Immature natural killer cell (primary cell): ENCODE data around the gene EML3. TPM values are rescaled to one million over a fixed set of nuclear protein-coding genes. Genes with fewer than 3 reads are reported as not detected.

Experiments
- DNase-seq, 3 donors: peaks; one replicate each; pipeline ENCODE4 v3.0.0; 2022; ENCODE audit warnings: mixed read lengths in 1 of 3
- H3K27ac Mint-ChIP-seq, 6 donors: one replicate each; pipeline ENCODE4 v1.8.0; 2020; ENCODE audit warnings: mixed read lengths in 6 of 6, mild to moderate bottlenecking in 5 of 6, inconsistent platforms in 4 of 6, moderate library complexity in 3 of 6
- H3K27me3 Mint-ChIP-seq, 3 donors: one replicate each; pipeline ENCODE4 v1.8.0; 2020 to 2021; ENCODE audit warnings: low read depth in 3 of 3, mild to moderate bottlenecking in 3 of 3, mixed read lengths in 3 of 3, moderate library complexity in 3 of 3, inconsistent platforms in 1 of 3
- H3K36me3 Mint-ChIP-seq, 3 donors: one replicate each; pipeline ENCODE4 v1.8.0; 2020; ENCODE audit warnings: mixed read lengths in 3 of 3, inconsistent platforms in 2 of 3, mild to moderate bottlenecking in 2 of 3
- H3K4me1 Mint-ChIP-seq, 2 donors: one replicate each; pipeline ENCODE4 v1.8.0; 2020; ENCODE audit warnings: inconsistent platforms in 2 of 2, mild to moderate bottlenecking in 2 of 2, mixed read lengths in 2 of 2, moderate library complexity in 1 of 2
- H3K4me3 Mint-ChIP-seq, 5 donors: one replicate each; pipeline ENCODE4 v1.8.0; 2020; ENCODE audit warnings: mild to moderate bottlenecking in 5 of 5, mixed read lengths in 5 of 5, inconsistent platforms in 3 of 5, moderate library complexity in 3 of 5
- H3K9me3 Mint-ChIP-seq, 6 donors: one replicate each; pipeline ENCODE4 v1.8.0; 2020; ENCODE audit warnings: mild to moderate bottlenecking in 6 of 6, mixed read lengths in 6 of 6, inconsistent platforms in 4 of 6, moderate library complexity in 3 of 6
- polyA plus RNA-seq, 3 donors: library from polyadenylated mRNA; unstranded; fragments of 300-500 nt; fragmentation: Illumina TruSeq; gene quantifications; one replicate each; pipeline ENCODE4 v1.2.3, GENCODE V29; 2021

Gene EML3
- polyA plus RNA-seq, 3 donors from 2014 or later = 15.9 to 25.8 (median 17.9) TPM

DNA sequence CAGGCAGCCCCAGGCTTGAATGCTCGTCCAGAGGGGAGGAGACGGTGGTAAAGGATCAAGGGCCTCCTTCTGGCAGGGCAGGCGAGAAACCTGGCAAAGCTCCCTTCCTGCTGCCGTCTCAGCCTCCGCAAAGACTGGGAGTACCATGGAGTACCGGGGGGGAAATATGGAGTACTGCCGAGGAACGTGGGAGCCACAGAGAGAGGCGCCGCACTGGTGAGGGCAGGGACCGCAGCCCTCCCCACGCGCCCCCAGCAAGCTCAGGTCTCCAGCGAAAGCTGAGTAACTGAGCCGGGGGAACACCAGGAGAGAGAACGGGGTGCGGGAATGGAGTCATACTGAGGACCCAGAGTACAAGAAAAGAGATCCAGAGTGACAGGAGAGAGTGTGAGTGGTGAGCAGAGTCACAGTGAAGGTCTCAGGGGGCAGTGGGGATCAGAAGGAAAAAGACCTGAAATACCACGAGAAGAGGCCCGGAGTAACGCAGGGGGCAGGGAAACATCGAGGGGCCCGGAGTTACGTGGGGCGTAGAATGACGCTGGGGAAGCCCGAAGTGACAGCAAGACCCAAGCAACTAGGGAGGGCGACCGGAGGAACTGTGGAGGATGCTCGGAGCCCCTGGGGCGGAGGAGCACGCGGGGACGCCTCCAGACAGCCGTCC, 740 bp downstream of the EML3 start:
- no peak for DNase-seq
- Mint-ChIP-seq H3K4me1 (peaks cover 22 to 31% of the 10 kb centered on the region in 2 donors), H3K27me3 (peaks cover 0 to 8% (median 3%) of the 10 kb centered on the region in 3 donors), H3K27ac (peak overlapping the region; percentile 94 to 99 (median 96)), H3K9me3 (no peaks in the 10 kb centered on the region), H3K36me3 (peaks cover 5 to 20% (median 8%) of the 10 kb centered on the region in 3 donors), H3K4me3 (peak overlapping the region; percentile 93 to 99 (median 94))

DNA sequence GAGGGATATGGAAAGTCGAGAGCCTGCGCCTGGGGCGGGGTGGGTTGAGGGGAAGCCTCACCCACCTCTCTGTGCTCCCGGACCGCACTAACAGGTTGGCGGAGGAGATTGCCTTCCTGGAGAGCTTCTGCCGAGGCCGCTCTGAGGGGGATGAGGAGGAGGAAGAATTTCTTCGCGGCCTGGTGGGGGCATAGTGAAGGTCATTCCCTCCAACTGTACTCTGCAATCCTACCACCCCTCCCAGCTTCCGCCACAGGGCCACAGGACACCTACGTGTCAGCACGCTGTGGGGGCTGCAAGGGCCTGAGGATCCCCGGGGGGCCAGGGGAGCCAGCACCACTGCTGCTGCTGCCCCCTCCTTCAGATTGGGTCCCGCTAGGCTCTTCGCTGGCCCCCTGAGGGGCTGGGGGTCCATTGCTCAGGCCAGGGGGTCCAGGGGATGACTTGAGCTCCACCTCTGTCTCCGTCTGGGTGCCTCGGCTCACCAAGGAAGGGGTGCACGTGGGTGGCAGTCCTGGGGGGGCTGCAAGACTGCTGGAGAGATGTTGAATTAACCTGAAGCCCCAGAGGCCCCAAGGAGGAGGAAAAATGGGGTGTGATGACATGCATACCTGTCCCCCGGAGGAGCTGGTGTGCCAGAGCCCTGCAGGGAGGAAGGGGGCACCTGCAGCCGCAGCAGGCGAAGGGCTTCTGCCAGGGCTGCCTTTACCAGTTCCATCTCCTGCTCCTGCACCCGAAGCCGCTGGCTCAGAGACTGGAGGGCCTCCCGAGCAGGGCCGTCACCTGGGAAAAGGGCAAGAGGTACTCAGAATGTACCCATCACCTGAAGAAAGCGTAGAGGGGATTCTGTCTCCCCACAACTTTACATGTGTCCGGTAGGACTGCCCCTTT, 1.5 kb downstream of the EML3 start:
- no peaks in the 10 kb centered on the region for H3K9me3 Mint-ChIP-seq
- peak overlapping the region; percentile 94 to 99 (median 96) for H3K27ac Mint-ChIP-seq
- H3K4me1 Mint-ChIP-seq = peaks cover 22 to 31% of the 10 kb centered on the region in 2 donors
- no peak for DNase-seq
- H3K4me3 Mint-ChIP-seq = peak overlapping the region; percentile 93 to 99 (median 94)
- peaks cover 5 to 18% (median 11%) of the 10 kb centered on the region in 3 donors for H3K36me3 Mint-ChIP-seq
- peaks cover 0 to 9% (median 3%) of the 10 kb centered on the region in 3 donors for H3K27me3 Mint-ChIP-seq

DNA sequence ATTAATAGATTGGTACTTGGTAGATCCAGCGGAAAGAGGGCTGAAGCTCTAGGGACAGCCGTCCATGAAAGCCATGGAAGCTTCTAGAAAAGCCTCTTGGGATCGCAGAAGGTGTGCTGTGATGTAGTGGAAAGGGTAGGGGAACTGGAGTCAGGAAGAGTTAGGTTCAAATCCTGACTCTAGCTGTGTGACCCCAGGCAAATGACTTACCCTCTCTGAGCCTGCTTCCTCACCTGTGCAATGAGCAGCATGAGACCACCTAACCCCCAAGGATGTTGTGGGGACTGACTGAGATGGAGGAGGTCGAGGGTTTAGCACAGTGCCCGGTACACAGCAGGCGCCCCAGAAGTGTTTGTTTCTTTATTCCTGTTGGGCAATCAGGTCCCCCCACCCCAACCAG, 2.2 kb downstream of the EML3 start:
- Mint-ChIP-seq H3K4me1 (peaks cover 22 to 31% of the 10 kb centered on the region in 2 donors), H3K27me3 (peaks cover 0 to 9% (median 3%) of the 10 kb centered on the region in 3 donors)
- DNase-seq = no peak

DNA sequence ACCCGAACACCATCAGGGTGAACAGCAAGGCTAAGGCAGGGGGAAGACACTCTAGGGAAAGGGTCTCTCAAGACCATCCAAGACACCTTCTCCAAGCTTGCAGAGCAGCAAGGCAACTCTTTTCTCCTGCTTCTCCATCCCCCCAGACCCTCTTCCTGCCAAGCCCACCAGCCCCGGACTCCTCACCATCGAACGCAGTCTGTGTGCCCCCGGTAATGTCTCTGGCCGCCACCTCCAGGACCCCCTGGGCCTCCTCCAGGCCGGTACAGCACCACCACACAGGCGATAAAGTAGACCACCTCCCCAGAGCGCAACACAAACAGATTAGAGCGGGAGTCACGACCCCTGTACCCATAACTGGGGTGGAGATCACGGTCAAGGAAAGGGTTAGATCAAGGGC, 3.8 kb downstream of the EML3 start:
- H3K4me1 Mint-ChIP-seq = peaks cover 22 to 34% of the 10 kb centered on the region in 2 donors

More for the DNA sequence above, 2.2 kb downstream of the EML3 start:
- H3K27ac Mint-ChIP-seq = peak overlapping the region; percentile 64 to 98 (median 80)
- peak overlapping the region; percentile 44 to 73 (median 66) for H3K4me3 Mint-ChIP-seq
- H3K9me3 Mint-ChIP-seq = no peaks in the 10 kb centered on the region
- peaks cover 5 to 19% (median 11%) of the 10 kb centered on the region in 3 donors for H3K36me3 Mint-ChIP-seq

DNA sequence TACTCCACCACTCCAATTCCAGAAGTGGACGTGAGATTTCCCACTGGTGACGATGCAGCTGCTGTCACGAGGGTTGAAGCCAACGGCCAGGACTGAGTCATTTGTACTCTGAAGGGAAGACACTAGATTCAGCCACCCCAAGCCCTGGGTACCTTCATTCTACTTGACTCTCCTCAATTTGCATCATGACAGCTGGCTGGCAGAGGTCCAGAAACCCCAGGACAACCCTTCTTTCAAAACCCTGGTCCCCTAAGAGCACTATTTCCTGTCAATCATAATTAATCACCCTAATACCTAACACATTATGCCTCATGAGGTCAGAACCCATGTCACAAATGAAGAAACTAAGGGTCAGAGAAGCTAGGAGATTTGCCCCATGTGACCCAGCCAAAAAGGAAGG, 4.9 kb downstream of the EML3 start:
- Mint-ChIP-seq H3K9me3 (no peaks in the 10 kb centered on the region), H3K27me3 (peaks cover 0 to 7% (median 3%) of the 10 kb centered on the region in 3 donors), H3K27ac (peak overlapping the region in 1 of 6 donors; percentile 72), H3K4me1 (peaks cover 31 to 38% of the 10 kb centered on the region in 2 donors), H3K4me3 (no peak overlapping the region), H3K36me3 (peaks cover 5 to 28% (median 22%) of the 10 kb centered on the region in 3 donors)
- DNase-seq = no peak

More for the DNA sequence above, 3.8 kb downstream of the EML3 start:
- H3K36me3 Mint-ChIP-seq = peaks cover 5 to 22% (median 16%) of the 10 kb centered on the region in 3 donors
- H3K27ac Mint-ChIP-seq = peak overlapping the region in 3 of 6 donors; percentile 13 to 39 (median 34)
- no peak for DNase-seq
- peaks cover 0 to 9% (median 3%) of the 10 kb centered on the region in 3 donors for H3K27me3 Mint-ChIP-seq
- no peaks in the 10 kb centered on the region for H3K9me3 Mint-ChIP-seq
- H3K4me3 Mint-ChIP-seq = peak overlapping the region in 1 of 5 donors; percentile 25

DNA sequence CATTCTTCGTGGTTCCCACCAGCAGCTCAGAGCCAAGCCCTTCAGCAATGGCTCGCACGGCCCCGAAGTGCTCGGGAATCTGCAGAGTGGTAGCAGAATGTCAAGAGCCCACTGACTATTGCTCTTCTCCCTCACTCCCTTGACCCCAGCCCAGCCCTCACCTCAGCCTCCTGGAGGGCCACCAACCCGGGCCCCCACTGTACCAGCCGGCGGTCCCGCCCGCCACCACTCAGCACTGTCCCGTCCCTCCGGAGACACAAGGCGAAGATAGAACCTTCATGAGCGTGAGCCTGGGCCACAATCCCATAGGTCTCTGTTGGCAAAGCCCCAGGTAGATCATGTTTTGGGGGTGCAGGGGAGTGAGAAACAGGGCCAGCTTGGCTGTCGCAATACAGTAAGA, 6.7 kb downstream of the EML3 start:
- H3K27me3 Mint-ChIP-seq = peaks cover 5 to 7% (median 6%) of the 10 kb centered on the region in 3 donors
- no peaks in the 10 kb centered on the region for H3K9me3 Mint-ChIP-seq
- peaks cover 27 to 34% of the 10 kb centered on the region in 2 donors for H3K4me1 Mint-ChIP-seq
- H3K36me3 Mint-ChIP-seq = peaks cover 5 to 31% (median 25%) of the 10 kb centered on the region in 3 donors
- H3K27ac Mint-ChIP-seq = no peak overlapping the region
- no peak overlapping the region for H3K4me3 Mint-ChIP-seq
- DNase-seq = no peak

DNA sequence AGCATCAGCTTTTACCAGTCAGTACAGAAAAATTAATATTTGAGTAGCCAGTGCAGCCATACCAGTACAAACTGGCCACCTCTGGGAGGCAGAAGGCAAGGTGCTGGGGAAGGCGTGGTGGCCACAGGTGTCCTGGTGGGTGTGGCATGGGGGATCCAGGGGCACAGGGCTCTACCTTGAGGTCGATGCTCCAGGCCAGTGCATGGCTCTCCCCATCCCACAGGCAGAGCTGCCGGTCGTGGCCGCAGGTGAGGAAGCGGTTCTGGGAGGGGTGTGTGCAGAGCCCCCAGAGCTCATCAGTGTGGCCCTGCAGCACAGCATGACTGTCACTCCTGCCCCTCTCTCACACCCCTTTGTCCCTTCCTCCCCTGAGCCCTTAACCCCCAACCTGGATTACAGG, 7.1 kb downstream of the EML3 start:
- Mint-ChIP-seq H3K4me3 (no peak overlapping the region), H3K36me3 (peaks cover 4 to 31% (median 25%) of the 10 kb centered on the region in 3 donors), H3K9me3 (no peaks in the 10 kb centered on the region), H3K27ac (no peak overlapping the region), H3K27me3 (peaks cover 5 to 7% (median 6%) of the 10 kb centered on the region in 3 donors), H3K4me1 (peaks cover 30 to 35% of the 10 kb centered on the region in 2 donors)
- no peak for DNase-seq

DNA sequence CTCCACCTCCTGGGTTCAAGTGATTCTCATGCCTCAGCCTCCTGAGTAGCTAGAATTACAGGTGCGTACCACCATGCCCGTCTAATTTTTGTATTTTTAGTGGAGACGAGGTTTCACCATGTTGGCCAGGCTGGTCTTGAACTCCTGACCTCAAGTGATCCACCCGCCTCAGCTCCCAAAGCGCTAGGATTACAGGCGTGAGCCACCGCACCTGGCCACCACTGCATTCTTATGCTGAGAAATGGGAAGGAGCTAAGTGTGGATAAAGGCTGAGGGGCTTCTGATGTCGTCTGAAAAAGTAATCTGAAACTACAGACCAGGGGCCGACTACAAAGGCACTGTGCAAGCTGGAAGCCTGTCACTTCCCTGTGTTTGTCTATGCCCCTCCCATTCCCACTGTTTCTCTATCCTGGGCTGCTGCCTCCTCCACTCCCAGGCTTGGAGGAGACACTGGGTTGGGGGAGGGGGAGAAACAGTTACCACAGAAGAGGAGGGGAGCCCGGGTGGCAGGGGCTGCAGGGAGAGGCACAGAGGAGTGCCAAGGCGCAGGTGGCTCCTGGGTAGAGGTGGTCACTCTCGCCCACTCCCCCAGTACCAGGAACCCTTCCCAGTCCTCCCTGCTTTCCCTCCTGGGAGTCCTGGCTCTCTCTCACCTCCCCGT, 8.0 kb downstream of the EML3 start:
- no peak for DNase-seq
- H3K4me1 Mint-ChIP-seq = peaks cover 33 to 38% of the 10 kb centered on the region in 2 donors
- peaks cover 4 to 10% (median 5%) of the 10 kb centered on the region in 3 donors for H3K27me3 Mint-ChIP-seq
- peak overlapping the region in 1 of 6 donors; percentile 61 for H3K27ac Mint-ChIP-seq
- H3K9me3 Mint-ChIP-seq = no peaks in the 10 kb centered on the region
- peak overlapping the region in 1 of 5 donors; percentile 61 for H3K4me3 Mint-ChIP-seq
- peaks cover under 1 to 29% (median 28%) of the 10 kb centered on the region in 3 donors for H3K36me3 Mint-ChIP-seq

DNA sequence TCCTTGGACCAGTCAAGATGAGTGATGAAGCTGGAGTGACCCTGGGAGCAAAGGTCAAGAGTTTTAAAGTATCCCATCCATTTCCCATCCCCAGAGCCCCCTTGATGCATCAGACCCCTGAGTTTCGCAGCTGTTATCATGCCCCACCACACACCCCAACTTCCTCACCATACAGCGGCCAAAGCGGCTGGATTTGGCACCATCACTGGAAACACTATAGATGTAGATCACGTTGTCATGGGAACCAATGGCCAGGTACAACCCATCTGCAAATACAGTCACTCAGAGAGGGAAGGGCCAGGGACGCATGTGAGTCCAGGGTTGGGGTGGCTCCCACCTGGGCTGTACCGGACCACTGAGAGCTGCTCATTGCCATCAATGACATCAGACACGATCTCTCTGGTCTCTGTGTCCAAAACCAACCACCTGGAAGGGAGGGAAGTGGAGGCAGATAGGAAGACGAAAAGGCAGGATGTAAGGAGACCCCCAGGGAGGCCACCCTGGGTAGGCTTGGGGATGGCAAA, 8.7 kb downstream of the EML3 start:
- peaks cover 9 to 10% (median 10%) of the 10 kb centered on the region in 3 donors for H3K27me3 Mint-ChIP-seq
- H3K27ac Mint-ChIP-seq = peak overlapping the region in 5 of 6 donors; percentile 42 to 73 (median 61)
- H3K36me3 Mint-ChIP-seq = peaks cover 8 to 37% (median 35%) of the 10 kb centered on the region in 3 donors
- H3K4me1 Mint-ChIP-seq = peaks cover 41 to 44% of the 10 kb centered on the region in 2 donors
- peak overlapping the region in 4 of 5 donors; percentile 64 to 82 (median 80) for H3K4me3 Mint-ChIP-seq
- no peak for DNase-seq
- H3K9me3 Mint-ChIP-seq = no peaks in the 10 kb centered on the region

DNA sequence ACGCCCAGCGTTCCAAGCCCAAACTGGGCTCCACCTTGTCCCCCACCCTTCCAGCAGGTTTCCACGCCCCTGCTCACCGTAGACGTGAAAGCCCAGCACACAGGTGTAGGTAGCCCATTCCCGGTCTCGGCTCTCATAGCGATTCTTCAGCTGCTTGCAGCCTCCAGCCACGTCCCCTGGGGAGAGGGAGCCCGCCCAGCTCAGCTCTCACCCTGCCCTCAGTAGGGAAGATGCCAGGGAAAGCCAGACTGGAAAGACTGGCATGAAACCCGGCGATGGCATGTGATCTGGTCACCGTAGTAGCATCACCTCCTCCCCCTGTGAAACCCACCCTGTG, 9.5 kb downstream of the EML3 start:
- H3K4me1 Mint-ChIP-seq = peaks cover 48 to 49% of the 10 kb centered on the region in 2 donors
- peaks cover 10 to 11% (median 11%) of the 10 kb centered on the region in 3 donors for H3K27me3 Mint-ChIP-seq
- no peaks in the 10 kb centered on the region for H3K9me3 Mint-ChIP-seq
- H3K4me3 Mint-ChIP-seq = peak overlapping the region; percentile 64 to 82 (median 78)
- peaks cover 14 to 43% (median 41%) of the 10 kb centered on the region in 3 donors for H3K36me3 Mint-ChIP-seq
- DNase-seq = no peak
- peak overlapping the region in 5 of 6 donors; percentile 17 to 78 (median 65) for H3K27ac Mint-ChIP-seq

DNA sequence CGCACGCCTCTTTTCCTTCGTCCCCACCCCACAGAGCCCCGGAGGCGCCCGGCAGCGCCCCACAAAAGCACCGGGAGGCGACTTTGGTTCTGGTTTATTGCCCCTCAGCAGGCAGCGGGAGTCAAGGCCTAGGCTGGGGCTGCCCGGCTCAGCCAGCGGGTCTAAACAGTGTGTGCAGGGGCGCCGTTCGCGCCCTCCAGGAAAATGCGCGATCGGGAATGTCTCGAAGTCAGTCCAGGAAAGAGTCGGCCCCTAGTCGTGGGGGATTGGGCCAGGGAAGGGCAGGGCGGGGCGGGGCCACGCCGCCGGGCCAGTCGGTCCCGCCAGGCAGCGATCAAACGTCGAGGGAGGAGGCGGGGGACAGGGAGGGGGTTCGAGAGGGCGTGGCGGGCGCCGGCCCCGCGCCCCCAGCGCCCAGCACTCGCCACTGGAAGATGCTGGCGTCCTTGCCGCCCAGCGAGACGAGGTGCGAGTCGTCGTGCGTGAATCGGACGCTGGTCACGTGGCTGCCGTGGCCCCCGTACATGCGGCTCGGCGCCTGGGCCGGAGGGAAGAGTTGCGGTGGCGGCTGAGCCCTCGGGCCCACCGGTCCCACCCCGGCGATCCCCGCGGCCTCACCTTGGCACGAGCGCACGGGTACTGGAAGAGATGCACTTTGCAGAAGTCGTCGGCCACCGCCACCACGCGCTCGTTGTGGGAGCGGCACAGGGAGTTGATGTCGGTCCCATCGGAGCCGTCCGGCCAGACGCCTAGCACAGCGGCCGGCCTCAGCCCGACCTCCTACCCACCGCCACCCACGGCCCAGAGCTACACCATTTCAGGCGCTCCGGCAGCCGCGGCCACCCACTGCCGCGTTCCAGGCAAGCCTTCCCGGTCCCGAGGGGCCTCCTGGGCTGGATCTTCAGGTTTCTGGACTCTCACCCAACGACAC, 10.2 kb downstream of the EML3 start:
- peaks cover 18 to 42% (median 35%) of the 10 kb centered on the region in 3 donors for H3K36me3 Mint-ChIP-seq
- peaks cover 49 to 55% of the 10 kb centered on the region in 2 donors for H3K4me1 Mint-ChIP-seq
- peak overlapping the region; percentile 77 to 99 (median 92) for H3K27ac Mint-ChIP-seq
- DNase-seq = no peak
- H3K4me3 Mint-ChIP-seq = peak overlapping the region; percentile 92 to 99 (median 97)
- peaks cover 10 to 11% (median 11%) of the 10 kb centered on the region in 3 donors for H3K27me3 Mint-ChIP-seq
- H3K9me3 Mint-ChIP-seq = no peaks in the 10 kb centered on the region
